Thymus (tissue), 11 donors: ENCODE results near the gene MRPS26. TPM values are rescaled to one million over a fixed set of nuclear protein-coding genes. Genes with fewer than 3 reads are reported as not detected.
A peak's percentile ranks its signal among the peaks of the same experiment; 100 is the strongest.
"Not testable (repeated sequence)": the region's sequence is repeated elsewhere in the genome, so short reads cannot be mapped to it uniquely, and the experiment has no call there.

ENCODE experiments used
- DNase-seq, 9 donors: peaks; one replicate each; pipeline ENCODE4 v3.0.0-alpha.2; 2013; ENCODE audit warnings: low spot score in 9 of 9, low read depth in 6 of 9, missing footprints in 1 of 9
- H3K27ac ChIP-seq, 2 donors: one replicate each; pipeline ENCODE4 v1.5.1; 2013; ENCODE audit warnings: control low read depth in 1 of 2, low read depth in 1 of 2, low read length in 1 of 2, mild to moderate bottlenecking in 1 of 2, moderate library complexity in 1 of 2
- H3K27me3 ChIP-seq, 2 donors: one replicate each; pipeline ENCODE4 v1.5.1; 2013; ENCODE audit warnings: low read length in 1 of 2; ENCODE audit not compliant: control insufficient read depth in 2 of 2, insufficient read depth in 1 of 2
- H3K36me3 ChIP-seq, 2 donors: one replicate each; pipeline ENCODE4 v1.5.1; 2013; ENCODE audit warnings: low read length in 1 of 2, mild to moderate bottlenecking in 1 of 2, moderate library complexity in 1 of 2; ENCODE audit not compliant: control insufficient read depth in 2 of 2, insufficient read depth in 2 of 2
- H3K4me1 ChIP-seq, 2 donors: one replicate each; pipeline ENCODE4 v1.5.1; 2013; ENCODE audit warnings: low read length in 2 of 2; ENCODE audit not compliant: control insufficient read depth in 2 of 2, insufficient read depth in 2 of 2
- H3K4me3 ChIP-seq, 2 donors: one replicate each; pipeline ENCODE4 v1.5.1; 2013; ENCODE audit warnings: low read length in 2 of 2, control low read depth in 1 of 2, mild to moderate bottlenecking in 1 of 2
- H3K9me3 ChIP-seq, 2 donors: one replicate each; pipeline ENCODE4 v1.5.1; 2013; ENCODE audit warnings: low read length in 1 of 2, mild to moderate bottlenecking in 1 of 2; ENCODE audit not compliant: control insufficient read depth in 2 of 2, insufficient read depth in 1 of 2
- WGBS: extraction: QIAGEN DNeasy Blood & Tissue Kit; methylation state at CpG from one replicate; pipeline ENCODE4 v1.1.7; 2013; 5-methylcytosine and 5-hydroxymethylcytosine counted together
- polyA plus RNA-seq: library from polyadenylated mRNA; stranded (reverse); fragments of 200-250 nt; gene quantifications from one replicate; pipeline ENCODE4 v1.2.3, GENCODE V29; 2013
- total RNA-seq: library from RNA; stranded (reverse); fragments of 120-200 nt; gene quantifications from one replicate; pipeline ENCODE4 v1.2.4, GENCODE V29; 2013
- donor health status: healthy.

The MRPS26 gene
- total and polyA plus RNA-seq, 2 donors: 40.5 to 47.5 TPM

DNA sequence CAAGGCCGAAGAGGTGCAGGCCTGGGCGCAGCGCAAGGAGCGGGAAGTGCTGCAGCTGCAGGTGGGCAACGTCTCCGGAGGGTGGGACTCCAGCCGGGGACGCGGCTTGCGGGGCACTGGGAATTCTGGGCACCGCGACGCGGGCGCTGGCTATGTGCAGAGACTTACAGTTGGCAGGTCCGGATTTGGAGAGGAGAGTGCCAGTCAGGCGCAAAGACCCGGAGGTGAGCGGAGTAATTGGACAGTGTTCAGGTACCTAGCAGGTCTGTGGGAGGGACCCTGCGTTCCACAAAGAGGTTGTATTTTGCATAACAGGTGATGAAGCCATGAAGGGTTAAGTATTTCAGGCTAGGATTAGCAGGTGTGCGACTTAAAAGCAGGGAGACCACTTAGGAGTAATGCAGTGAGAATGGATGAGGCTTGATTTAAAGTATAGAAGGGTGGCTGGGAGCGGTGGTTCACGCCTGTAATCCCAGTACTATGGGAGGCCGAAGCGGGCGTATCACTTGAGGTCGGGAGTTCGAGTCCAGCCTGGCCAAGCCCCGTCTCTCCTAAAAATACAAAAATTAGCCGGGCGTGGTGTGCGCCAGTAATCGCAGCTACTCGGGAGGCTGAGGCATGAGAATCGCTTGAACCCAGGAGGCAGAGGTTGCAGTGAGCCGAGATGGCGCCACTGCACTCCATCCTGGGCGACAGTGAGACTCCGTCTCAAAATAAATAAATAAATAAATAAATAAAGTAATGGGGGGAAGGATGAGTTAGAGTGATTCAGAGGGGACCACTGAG is 1.0 kb downstream of the MRPS26 start:
- peak in 2 of 9 donors; percentile 5 to 11 for DNase-seq
- no peaks in the 10 kb centered on the region for H3K27me3 ChIP-seq
- peak overlapping the region; percentile 76 to 78 for H3K4me3 ChIP-seq
- H3K36me3 ChIP-seq: peaks cover 24 to 29% of the 10 kb centered on the region in 2 donors
- H3K27ac ChIP-seq: peak overlapping the region in 1 of 2 donors; percentile 79
- H3K4me1 ChIP-seq: peaks cover 10 to 18% of the 10 kb centered on the region in 2 donors
- 51% methylated on average over 39 of the region's 39 CpGs for WGBS
- H3K9me3 ChIP-seq: no peaks in the 10 kb centered on the region

DNA sequence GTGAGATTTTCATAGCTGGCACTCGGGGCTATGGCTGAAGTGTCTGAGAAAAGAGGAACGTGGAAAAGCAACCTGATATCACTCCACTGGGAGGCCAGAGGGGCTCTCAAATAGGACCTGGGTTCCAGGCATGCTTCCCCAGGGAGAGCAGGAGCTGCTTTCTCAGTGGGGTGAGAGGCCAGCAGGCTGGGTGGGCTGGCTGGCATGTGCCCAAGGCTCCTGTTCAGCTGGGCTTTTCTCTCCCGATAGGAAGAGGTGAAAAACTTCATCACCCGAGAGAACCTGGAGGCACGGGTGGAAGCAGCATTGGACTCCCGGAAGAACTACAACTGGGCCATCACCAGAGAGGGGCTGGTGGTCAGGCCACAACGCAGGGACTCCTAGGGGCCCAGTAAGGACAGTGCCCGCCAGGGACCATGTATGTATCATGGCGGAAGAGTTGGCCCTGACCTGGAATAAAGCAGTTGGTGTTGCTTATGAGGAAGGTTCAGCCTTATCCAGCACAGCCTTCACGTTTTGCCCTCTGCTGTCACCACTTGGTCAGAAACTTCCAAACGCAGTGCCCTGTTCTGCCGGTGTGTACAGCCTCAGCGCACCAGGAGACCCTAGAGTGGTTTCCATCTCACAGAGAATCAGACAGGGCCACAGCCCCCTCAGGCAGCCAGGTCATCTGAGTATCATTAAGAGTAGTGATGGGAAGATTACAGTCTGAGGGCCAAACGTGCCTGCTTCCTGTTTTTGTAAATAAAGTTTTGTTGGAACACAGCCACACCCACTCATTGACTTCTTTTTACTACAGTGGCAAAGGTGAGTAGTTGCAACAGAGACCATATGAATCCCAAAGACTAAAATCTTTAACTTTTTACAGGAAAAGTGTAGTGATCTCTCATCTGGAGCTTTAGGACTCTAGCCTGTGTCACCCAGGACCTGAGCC is 1.9 kb downstream of the MRPS26 start:
- no peaks in the 10 kb centered on the region for H3K9me3 ChIP-seq
- H3K36me3 ChIP-seq: peaks cover 23 to 24% of the 10 kb centered on the region in 2 donors
- H3K27ac ChIP-seq: no peak overlapping the region
- WGBS: 94% methylated on average over 14 of the region's 14 CpGs
- H3K4me3 ChIP-seq: no peak overlapping the region
- H3K4me1 ChIP-seq: peaks cover 10 to 18% of the 10 kb centered on the region in 2 donors
- H3K27me3 ChIP-seq: no peaks in the 10 kb centered on the region
- no peak for DNase-seq

DNA sequence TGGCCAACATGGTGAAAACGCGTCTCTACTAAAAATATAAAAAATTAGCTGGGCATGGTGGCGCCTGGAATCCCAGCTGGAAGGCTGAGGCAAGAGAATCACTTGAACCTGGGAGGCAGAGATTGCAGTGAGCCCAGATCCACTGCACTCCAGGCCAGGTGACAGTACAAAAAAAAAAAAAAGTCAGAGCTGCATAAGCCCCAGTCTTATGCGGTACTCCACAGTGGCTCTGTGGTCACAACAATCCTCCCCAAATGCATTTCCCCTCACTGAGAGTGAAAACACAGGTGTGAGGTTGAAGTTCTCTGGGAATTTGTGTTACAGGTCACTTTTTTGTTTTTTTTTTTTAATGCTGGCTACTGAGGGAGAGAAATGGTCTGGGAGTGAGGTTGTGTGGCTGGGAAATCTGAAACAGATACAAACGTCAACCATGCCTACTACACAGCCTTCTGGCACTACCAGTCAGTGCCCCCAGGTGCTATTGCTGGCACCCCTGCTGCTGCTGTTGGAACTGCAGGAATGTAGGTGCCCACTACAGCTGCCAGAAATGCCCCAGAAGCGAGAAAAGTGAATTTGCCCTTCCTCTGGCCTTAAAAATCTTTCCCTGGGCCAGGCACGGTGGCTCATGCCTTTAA is 5.7 kb downstream of the MRPS26 start:
- Histone ChIP-seq H3K4me1 (peaks cover 5 to 10% of the 10 kb centered on the region in 2 donors), H3K9me3 (no peaks in the 10 kb centered on the region), H3K4me3 (no peak overlapping the region), H3K36me3 (peaks cover 23 to 24% of the 10 kb centered on the region in 2 donors), H3K27ac (no peak overlapping the region), H3K27me3 (no peaks in the 10 kb centered on the region)
- peak in 1 of 9 donors; percentile 24 for DNase-seq
- WGBS: 64% methylated on average over 7 of the region's 7 CpGs

DNA sequence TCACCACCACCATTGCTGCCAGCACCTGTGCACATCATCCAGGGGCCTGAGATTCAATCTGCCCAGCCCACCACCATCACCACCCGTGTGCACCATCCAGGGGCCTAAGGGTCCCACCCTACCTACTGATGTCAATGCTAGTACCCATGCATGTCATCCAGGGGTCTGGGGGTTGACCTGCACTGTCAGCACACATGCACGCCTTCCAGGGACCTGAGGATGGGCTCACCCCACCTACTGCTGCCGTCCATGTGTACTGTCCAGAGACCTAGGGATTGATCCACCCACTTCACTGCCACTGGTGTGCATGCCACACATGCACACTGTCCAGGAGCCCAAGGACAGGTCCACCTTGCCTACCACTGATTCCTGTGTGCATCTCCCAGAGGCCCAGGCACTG is 13.6 kb downstream of the MRPS26 start:
- Histone ChIP-seq H3K27me3 (no peaks in the 10 kb centered on the region), H3K36me3 (no peaks in the 10 kb centered on the region), H3K4me1 (no peaks in the 10 kb centered on the region), H3K27ac (no peak overlapping the region), H3K9me3 (no peaks in the 10 kb centered on the region), H3K4me3 (no peak overlapping the region)
- WGBS: 97% methylated on average over 3 of the region's 3 CpGs
- no peak for DNase-seq

DNA sequence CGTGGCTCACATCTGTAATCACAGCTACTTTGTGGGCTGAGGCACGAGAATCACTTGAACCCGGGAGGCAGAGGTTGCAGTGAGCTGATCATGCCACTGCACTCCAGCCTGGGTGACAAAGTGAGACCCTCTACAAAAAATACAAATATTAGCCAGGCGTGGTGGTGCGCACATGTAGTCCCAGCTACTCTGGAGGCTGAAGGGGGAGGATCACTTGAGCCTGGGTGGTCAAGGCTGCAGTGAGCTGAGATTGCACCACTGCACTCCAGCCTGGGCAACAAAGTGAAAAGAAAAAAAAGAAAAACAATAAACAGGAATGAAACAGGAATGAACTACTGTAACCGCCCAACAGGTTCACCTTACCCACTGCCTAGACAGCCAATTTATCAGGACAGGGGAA is 18.3 kb downstream of the MRPS26 start:
- 87% methylated on average over 6 of the region's 6 CpGs for WGBS
- H3K4me3 ChIP-seq, H3K27ac ChIP-seq, H3K9me3 ChIP-seq, H3K27me3 ChIP-seq, H3K36me3 ChIP-seq, DNase-seq, H3K4me1 ChIP-seq: not testable (repeated sequence)

DNA sequence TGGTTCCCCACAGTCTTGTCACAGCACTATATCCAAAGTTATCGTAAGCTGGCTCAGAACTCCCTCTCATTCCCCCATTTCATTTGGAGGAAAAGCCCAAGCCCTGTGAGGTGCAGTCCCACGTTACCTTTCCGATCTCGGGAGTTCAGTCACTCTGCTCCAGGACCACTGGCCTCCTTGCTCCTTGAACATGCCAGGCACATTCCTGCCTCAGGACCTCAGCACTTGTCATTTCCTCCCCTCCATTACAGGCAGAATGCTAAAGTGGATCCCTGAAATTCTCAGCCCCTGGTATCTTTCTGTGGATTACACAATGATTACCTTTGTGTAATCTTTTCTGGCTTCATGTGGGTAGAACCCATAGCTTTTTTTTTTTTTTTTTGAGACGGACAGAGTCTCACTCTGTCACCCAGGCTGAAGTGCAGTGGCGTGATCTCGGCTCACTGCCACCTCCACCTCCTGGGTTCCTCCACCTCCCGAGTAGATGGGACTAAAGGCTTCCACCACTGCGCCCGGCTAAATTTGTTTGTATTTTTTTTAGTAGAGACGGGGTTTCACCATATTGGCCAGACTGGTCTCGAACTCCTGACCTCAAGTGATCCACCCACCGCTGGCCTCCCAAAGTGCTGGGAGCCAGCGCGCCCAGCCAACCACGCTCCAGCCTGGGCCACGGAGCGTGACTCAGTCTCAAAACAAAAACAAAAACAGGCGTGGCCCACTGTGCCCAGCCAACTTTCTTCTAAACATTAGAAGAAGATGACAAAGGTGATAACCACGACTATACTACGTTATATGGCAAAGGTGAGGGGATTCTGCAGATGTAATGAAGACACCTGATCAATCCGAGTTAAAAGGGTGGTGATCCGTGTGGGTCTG is 21.5 kb downstream of the MRPS26 start:
- WGBS: 88% methylated on average over 23 of the region's 23 CpGs
- H3K27me3 ChIP-seq: peaks cover 12 to 23% of the 10 kb centered on the region in 2 donors

DNA sequence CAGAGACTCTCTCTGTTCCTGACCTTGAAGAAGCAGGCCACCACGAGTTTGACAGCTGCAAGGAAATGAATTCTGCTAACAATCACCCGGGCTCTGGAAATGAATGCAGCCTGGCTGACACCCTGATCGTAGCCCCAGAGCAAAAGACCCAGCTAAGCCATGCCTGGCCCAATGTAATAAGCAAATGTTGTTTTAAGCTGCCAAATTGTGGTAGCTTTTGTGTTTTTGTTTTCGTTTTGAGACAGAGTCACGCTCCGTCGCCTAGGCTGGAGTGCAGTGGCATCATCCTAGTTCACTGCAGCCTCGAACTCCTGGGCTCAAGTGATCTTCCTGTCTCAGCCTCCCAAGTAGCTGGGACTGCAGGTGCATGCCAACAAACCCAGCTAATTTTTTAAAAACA is 22.2 kb downstream of the MRPS26 start:
- no peaks in the 10 kb centered on the region for H3K36me3 ChIP-seq
- peaks cover 0 to 2% of the 10 kb centered on the region in 2 donors for H3K9me3 ChIP-seq
- H3K4me3 ChIP-seq: no peak overlapping the region
- H3K27me3 ChIP-seq: peaks cover 19 to 30% of the 10 kb centered on the region in 2 donors
- WGBS: 80% methylated on average over 8 of the region's 8 CpGs
- DNase-seq: no peak
- H3K4me1 ChIP-seq: peaks cover 0 to 3% of the 10 kb centered on the region in 2 donors
- no peak overlapping the region for H3K27ac ChIP-seq

More for the DNA sequence above, 21.5 kb downstream of the MRPS26 start:
- no peak for DNase-seq
- no peak overlapping the region for H3K27ac ChIP-seq
- H3K4me1 ChIP-seq: peaks cover 0 to 1% of the 10 kb centered on the region in 2 donors
- no peaks in the 10 kb centered on the region for H3K36me3 ChIP-seq
- H3K9me3 ChIP-seq: no peaks in the 10 kb centered on the region
- H3K4me3 ChIP-seq: no peak overlapping the region
